DND-41 (cell line): Measurements from ENCODE around the gene SELENON.

ENCODE experiments used
- ATAC-seq: fragments of 200-7000 bp; cut with Tn5 transposase; 3 replicates; pipeline ENCODE4 v1.9.1; 2021; ENCODE audit warnings: low read depth; ENCODE audit not compliant: insufficient read depth
- DNase-seq: peaks from one replicate; pipeline ENCODE4 v3.0.0-alpha.2; 2020
- H2AFZ ChIP-seq: 2 replicates; pipeline ENCODE4 v1.6.0; 2012; ENCODE audit warnings: low read depth, low read length
- H3K27ac ChIP-seq: 2 replicates; pipeline ENCODE4 v1.5.1; 2012; ENCODE audit warnings: low read length, inconsistent platforms
- H3K27me3 ChIP-seq: fragments of 200-600 bp; sonication (generic); 2 replicates; pipeline ENCODE4 v1.6.0; 2012; ENCODE audit warnings: low read length, mild to moderate bottlenecking, inconsistent platforms; ENCODE audit not compliant: insufficient read depth, poor library complexity
- H3K36me3 ChIP-seq: 2 replicates; pipeline ENCODE4 v1.5.1; 2012; ENCODE audit warnings: low read length, inconsistent platforms; ENCODE audit not compliant: insufficient read depth
- H3K4me1 ChIP-seq: 2 replicates; pipeline ENCODE4 v1.5.1; 2012; ENCODE audit warnings: mild to moderate bottlenecking, low read length; ENCODE audit not compliant: insufficient read depth
- H3K4me2 ChIP-seq: 2 replicates; pipeline ENCODE4 v1.6.0; 2012; ENCODE audit warnings: mild to moderate bottlenecking, moderate library complexity, low read length, inconsistent platforms; ENCODE audit not compliant: insufficient read depth
- H3K4me3 ChIP-seq, 2 experiments: fragments of 200-600 bp in 1 of 2; shearing (Covaris generic) in 1 of 2; 2 replicates each; pipeline ENCODE4 v1.5.1; 2012 to 2016; ENCODE audit warnings: inconsistent platforms in 2 of 2, low read length in 2 of 2, mild to moderate bottlenecking in 2 of 2, low read depth in 1 of 2, moderate library complexity in 1 of 2
- H3K79me2 ChIP-seq: 2 replicates; pipeline ENCODE4 v1.6.0; 2012; ENCODE audit warnings: low read length, inconsistent platforms; ENCODE audit not compliant: insufficient read depth
- H3K9ac ChIP-seq: 2 replicates; pipeline ENCODE4 v1.6.0; 2012; ENCODE audit warnings: low read depth, mild to moderate bottlenecking, inconsistent platforms, low read length, moderate library complexity
- H3K9me3 ChIP-seq: 2 replicates; pipeline ENCODE4 v1.5.1; 2012; ENCODE audit warnings: low read length, moderate library complexity, mild to moderate bottlenecking, inconsistent platforms; ENCODE audit not compliant: insufficient read depth, severe bottlenecking
- H4K20me1 ChIP-seq: 2 replicates; pipeline ENCODE4 v1.6.0; 2012; ENCODE audit warnings: low read length; ENCODE audit not compliant: insufficient read depth
- EZH2 ChIP-seq: IDR thresholded peaks from 3 replicates; pipeline ENCODE4 v1.6.1; 2012; ENCODE audit warnings: borderline replicate concordance, low read depth, mild to moderate bottlenecking, moderate library complexity, low read length, inconsistent platforms; ENCODE audit not compliant: severe bottlenecking
- TF ChIP-seq, protein P1 (sequence below): IDR thresholded peaks from 2 replicates; pipeline ENCODE4 v1.5.1; 2012; ENCODE audit warnings: borderline replicate concordance, low read length, moderate library complexity, mild to moderate bottlenecking; ENCODE audit not compliant: poor library complexity, severe bottlenecking; ENCODE audit errors: extremely low read depth

Gene SELENON

GRCh38 chr1:25765923-25766589, 33.9 kb upstream of the SELENON start:
- peaks cover 21% of the 10 kb centered on the region for H4K20me1 ChIP-seq
- ATAC-seq (no peak), DNase-seq (no peak)
- no peak overlapping the region for H2AFZ ChIP-seq
- no peak overlapping the region for H3K27ac ChIP-seq
- H3K36me3 ChIP-seq = no peaks in the 10 kb centered on the region
- TF ChIP-seq, protein P1, sequence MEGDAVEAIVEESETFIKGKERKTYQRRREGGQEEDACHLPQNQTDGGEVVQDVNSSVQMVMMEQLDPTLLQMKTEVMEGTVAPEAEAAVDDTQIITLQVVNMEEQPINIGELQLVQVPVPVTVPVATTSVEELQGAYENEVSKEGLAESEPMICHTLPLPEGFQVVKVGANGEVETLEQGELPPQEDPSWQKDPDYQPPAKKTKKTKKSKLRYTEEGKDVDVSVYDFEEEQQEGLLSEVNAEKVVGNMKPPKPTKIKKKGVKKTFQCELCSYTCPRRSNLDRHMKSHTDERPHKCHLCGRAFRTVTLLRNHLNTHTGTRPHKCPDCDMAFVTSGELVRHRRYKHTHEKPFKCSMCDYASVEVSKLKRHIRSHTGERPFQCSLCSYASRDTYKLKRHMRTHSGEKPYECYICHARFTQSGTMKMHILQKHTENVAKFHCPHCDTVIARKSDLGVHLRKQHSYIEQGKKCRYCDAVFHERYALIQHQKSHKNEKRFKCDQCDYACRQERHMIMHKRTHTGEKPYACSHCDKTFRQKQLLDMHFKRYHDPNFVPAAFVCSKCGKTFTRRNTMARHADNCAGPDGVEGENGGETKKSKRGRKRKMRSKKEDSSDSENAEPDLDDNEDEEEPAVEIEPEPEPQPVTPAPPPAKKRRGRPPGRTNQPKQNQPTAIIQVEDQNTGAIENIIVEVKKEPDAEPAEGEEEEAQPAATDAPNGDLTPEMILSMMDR = no peak
- no peak for TF ChIP-seq EZH2
- H3K4me2 ChIP-seq = no peak overlapping the region
- H3K27me3 ChIP-seq = peaks cover 9% of the 10 kb centered on the region
- H3K4me3 ChIP-seq = no peak overlapping the region
- H3K9ac ChIP-seq = no peak overlapping the region
- no peaks in the 10 kb centered on the region for H3K4me1 ChIP-seq
- no peaks in the 10 kb centered on the region for H3K9me3 ChIP-seq
- no peaks in the 10 kb centered on the region for H3K79me2 ChIP-seq

GRCh38 chr1:25766721-25767436, 33.1 kb upstream of the SELENON start:
- Histone ChIP-seq H3K4me1 (no peaks in the 10 kb centered on the region), H3K27ac (no peak overlapping the region), H3K4me3 (no peak overlapping the region), H3K4me2 (no peak overlapping the region), H3K9ac (no peak overlapping the region), H4K20me1 (peaks cover 21% of the 10 kb centered on the region), H3K79me2 (no peaks in the 10 kb centered on the region), H2AFZ (no peak overlapping the region), H3K36me3 (no peaks in the 10 kb centered on the region), H3K9me3 (no peaks in the 10 kb centered on the region), H3K27me3 (peaks cover 18% of the 10 kb centered on the region)
- no peak for TF ChIP-seq EZH2
- TF ChIP-seq, protein P1 = no peak
- ATAC-seq (no peak), DNase-seq (no peak)

- no peak overlapping the region for H3K27ac ChIP-seq
- no peak overlapping the region for H3K4me3 ChIP-seq
- DNase-seq = no peak
- H3K4me1 ChIP-seq = no peaks in the 10 kb centered on the region
- H3K27me3 ChIP-seq = peaks cover 23% of the 10 kb centered on the region
- no peaks in the 10 kb centered on the region for H3K9me3 ChIP-seq
- TF ChIP-seq, protein P1 = no peak
- no peak for TF ChIP-seq EZH2
- no peaks in the 10 kb centered on the region for H3K36me3 ChIP-seq
- no peak overlapping the region for H3K9ac ChIP-seq
- H2AFZ ChIP-seq = no peak overlapping the region
- no peaks in the 10 kb centered on the region for H3K79me2 ChIP-seq
- no peak for ATAC-seq
- peaks cover 26% of the 10 kb centered on the region for H4K20me1 ChIP-seq
- no peak overlapping the region for H3K4me2 ChIP-seq
Observed at GRCh38 chr1:25767437-25767770, 32.6 kb upstream of the SELENON start.
